HCEC 1CT (cell line): ENCODE data around the gene ME2.
"Not testable (repeated sequence)": the region's sequence is repeated elsewhere in the genome, so short reads cannot be mapped to it uniquely, and the experiment has no call there.

Experiments
- DNase-seq: peaks from one replicate; pipeline ENCODE4 v3.0.0-alpha.2; 2017

ME2 gene

GRCh38 chr18:50878345-50879301 lies at the start of gene ME2:
Gene ME2 (plus strand): TSS chr18:50879118. CDS start chr18:50895821, 16,703 bp downstream.
- peak; percentile 92 for DNase-seq

GRCh38 chr18:50829644-50830043 lies 49.3 kb upstream of the ME2 start:
- no peak for DNase-seq

GRCh38 chr18:50830544-50830943 lies 48.4 kb upstream of the ME2 start:
- DNase-seq = no peak

DNA sequence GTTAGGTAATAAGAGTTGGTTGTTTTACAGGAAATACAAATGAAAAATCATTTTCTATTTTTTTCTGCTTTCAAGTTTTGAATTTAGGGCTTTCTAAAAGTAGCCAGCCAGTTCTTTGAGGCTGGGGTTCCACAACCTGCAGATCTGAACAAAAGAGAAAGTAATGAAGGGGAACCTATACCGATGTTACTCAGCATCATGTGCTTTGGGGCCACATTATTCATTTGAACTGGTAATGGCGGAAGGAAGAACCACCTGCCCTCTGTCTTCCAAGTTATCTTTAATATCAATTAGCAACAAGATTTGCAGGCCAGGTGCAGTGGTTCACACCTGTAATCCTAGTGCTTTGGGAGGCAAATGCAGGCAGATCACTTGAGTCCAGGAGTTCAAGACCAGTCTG lies 46.2 kb upstream of the ME2 start:
- DNase-seq = no peak

- not testable (repeated sequence) for DNase-seq
These were observed 45.4 kb upstream of the ME2 start for GRCh38 chr18:50833496-50833895.

DNA sequence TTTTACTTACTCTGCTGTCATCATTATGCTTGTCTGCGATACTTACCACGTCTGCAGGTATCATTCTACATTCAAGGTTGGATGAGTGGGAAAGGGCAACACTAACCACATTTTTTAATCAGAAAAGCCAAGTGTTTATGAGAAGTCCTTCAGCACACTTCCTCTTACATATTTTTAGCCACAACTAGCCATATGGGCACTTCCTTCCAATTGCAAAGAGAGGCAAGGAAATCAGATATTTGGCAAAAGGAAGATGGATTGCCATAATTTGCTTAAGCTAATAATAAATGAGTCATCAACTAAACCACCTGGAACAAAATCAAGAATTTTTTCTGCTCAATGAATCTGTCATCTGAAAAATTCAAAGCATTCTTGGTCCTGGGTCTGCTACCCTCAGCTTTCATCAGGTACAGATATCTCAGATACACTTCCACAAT lies 42.4 kb upstream of the ME2 start:
- peak; percentile 61 for DNase-seq

GRCh38 chr18:50839341-50839740 lies 39.6 kb upstream of the ME2 start:
- no peak for DNase-seq

DNA sequence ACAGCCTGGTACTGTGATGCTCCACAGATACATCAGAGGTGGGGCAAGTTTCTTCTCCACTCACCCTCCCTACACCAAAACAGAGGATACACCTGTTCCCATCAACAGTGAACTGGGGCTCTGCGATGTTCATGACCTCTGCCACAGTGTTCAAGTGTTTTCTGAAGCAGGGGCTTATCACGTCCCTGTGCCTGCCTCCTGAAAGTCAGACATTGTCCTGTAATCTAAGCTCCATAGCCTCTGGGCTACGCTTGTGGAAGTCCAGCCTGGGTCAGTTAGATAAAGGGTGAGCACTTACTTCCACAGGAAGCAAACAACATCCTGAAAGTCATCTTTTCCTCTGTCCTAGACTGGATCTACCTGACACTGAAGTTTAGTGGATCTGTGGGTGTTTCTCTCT lies 38.9 kb upstream of the ME2 start:
- DNase-seq = no peak

GRCh38 chr18:50842846-50843245 lies 36.1 kb upstream of the ME2 start:
- no peak for DNase-seq

DNA sequence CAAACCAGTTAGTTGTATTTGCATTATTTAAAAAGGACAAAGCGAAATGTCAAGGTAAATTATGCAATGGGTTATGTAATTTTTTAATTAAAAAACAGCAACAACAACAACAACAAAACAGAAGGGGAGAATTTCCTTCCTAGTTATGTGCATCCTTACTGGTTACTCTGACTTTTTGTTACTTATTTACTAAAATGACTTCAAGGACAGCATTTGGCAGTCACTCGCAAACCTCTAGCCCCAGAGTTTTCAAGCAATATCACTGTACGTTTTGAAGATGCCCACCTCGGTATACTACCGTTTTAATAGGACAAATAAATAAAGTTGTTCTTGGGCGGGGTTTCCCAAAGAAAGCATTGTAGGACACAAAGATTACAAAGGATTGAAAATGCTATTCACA lies 34.4 kb upstream of the ME2 start:
- no peak for DNase-seq

DNA sequence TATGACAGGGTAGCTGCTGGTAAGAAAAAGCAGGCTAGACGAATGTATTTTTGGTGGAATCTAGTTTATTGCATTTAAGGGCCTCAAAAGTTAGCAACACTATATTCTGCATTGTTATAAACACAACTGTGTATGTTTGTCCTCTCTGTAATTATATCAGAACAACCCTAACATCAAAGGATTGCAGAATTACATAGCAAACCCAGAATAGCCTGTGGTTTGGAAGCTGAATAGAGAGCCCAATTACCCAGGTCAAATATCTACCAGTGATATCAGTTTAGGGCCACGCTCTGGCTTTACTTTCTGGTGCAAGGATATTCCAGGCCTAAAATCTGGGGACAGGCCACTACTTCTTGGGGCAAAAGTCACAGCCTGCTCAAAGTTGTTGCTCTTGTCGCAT lies 34.0 kb upstream of the ME2 start:
- no peak for DNase-seq

GRCh38 chr18:50847192-50847591 lies 31.7 kb upstream of the ME2 start:
- no peak for DNase-seq

- no peak for DNase-seq
These were observed 30.8 kb upstream of the ME2 start for GRCh38 chr18:50848061-50848551.

DNA sequence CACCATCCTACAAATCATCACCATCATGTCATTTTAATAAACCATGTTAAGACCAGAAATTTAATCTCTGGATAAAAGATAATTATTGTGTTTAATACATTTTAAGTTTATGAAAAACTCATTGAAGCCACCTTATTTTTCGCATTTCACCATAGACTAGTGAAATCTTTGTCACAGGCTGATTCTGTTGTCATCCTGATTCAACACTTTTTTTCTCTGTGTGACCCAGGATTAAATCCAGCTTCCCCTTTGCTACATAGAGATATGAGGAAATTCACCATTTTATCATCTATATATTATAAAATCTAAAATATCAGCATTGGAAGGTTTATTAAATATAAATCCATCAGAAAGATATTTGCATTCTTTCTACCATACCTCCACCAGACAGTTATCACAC lies 29.9 kb upstream of the ME2 start:
- DNase-seq = no peak

DNA sequence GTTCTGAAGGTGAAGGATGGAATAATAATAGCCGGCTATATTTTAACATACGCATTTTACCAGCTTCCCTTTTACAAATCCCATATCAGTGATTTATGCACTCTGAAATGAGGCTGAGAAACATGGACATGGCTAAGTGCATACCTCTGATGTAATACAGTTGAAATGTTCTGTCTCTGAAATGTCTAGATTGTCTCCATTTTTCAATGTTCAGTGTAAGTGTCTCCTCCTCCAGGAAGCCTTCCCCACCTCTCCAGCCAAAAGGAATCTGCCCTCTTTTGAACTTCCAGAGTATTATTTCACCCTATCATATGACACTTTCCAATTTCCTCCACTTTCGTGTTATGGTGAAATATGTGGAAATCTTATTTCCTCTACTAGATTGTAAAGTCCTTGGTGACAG lies 29.5 kb upstream of the ME2 start:
- no peak for DNase-seq

GRCh38 chr18:50850307-50851065 lies 28.4 kb upstream of the ME2 start:
- no peak for DNase-seq

- peak; percentile 88 for DNase-seq
These were observed 25.1 kb upstream of the ME2 start for GRCh38 chr18:50853863-50854271.

DNA sequence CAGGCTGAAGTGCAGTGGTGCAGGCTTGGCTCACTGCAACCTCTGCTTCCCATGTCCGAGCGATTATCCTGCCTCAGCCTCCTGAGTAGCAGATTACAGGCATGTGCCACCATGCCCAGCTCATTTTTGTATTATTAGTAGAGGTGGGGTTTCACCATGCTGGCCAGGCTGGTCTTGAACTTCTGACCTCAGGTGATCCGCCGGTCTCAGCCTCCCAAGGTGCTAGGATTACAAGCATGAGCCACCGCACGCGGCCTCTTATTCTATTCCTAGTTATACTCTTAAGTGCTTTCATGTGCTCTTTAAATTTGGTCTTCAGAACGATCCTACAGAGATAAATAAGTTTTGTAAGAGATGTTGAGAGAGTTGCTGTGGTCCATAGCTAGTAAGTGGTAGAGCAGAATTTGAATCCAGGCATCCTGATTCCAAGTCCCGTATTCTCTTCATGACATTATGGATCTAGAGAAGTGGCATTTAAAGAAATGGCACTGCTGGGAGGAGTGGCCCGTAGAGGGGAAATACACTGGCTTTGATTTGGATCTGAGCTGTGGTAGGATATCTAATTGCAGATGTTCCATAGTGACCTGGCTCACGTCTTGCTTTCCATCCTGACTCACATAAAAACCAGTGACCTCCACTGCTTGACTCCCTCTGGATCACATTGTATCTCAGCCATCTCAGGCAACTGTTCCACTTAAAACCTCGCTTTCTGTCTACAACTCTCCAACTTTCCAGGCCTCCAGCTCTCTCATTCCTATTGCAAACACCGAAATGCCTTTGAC lies 22.8 kb upstream of the ME2 start:
- no peak for DNase-seq

DNA sequence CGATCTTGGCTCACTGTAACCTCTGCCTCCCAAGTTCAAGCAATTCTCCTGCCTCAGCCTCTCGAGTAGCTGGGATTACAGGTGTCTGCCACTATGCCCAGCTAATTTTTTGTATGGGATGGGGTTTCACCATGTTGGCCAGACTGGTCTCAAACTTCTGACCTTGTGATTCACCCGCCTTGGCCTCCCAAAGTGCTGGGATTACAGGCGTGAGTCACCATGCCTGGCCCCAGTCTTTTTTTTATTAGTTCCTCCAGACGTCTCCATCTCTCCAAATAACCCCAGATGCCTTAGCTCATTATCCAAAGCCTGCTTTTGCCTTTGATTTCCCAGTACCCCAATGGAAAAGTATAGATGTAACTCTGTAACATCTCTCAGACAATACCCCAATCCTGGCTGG lies 21.8 kb upstream of the ME2 start:
- DNase-seq = peak; percentile 64

- DNase-seq = no peak
These were observed 21.2 kb upstream of the ME2 start for GRCh38 chr18:50857694-50858093.

GRCh38 chr18:50859793-50860555 lies 18.9 kb upstream of the ME2 start:
- DNase-seq = no peak

DNA sequence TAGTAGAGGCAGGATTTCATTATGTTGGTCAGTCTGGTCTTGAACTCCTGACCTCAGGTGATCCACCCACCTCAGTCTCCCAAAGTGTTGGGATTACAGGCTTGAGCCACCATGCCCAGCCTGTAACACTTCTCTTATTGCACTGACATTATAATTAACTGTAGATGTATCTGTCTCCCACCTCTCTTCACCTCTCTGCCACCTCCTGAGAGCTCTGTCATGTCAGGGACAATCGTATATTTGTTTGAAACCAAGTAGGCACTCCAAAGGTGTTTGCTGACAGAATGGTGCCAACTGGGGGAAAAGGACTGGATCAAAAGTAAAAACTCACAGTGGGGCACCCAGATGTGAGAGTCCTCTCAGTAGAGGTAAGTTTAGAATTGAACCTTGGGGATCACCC lies 17.3 kb upstream of the ME2 start:
- DNase-seq = no peak
